GM12892 (cell line): ENCODE data around the gene NRM.

Experiments
- DNase-seq: peaks from one replicate; pipeline ENCODE4 v3.0.0; 2011; ENCODE audit not compliant: insufficient read length
- FAIRE-seq: peaks from 2 replicates; lab custom pipeline; 2011; peaks lifted over from hg19 to GRCh38; lab: Jason Lieb, UNC
- POLR2A ChIP-seq: IDR thresholded peaks from 2 replicates; pipeline ENCODE4 v1.6.1; 2011; ENCODE audit warnings: low read depth, low read length, control low read depth
- POLR2AphosphoS5 ChIP-seq: IDR thresholded peaks from 2 replicates; pipeline ENCODE4 v1.6.1; 2011; ENCODE audit warnings: low read depth, low read length, control low read depth
- TAF1 ChIP-seq: IDR thresholded peaks from 2 replicates; pipeline ENCODE4 v1.6.1; 2011; ENCODE audit warnings: low read depth, mild to moderate bottlenecking, control low read depth, low read length, borderline replicate concordance

NRM gene

DNA sequence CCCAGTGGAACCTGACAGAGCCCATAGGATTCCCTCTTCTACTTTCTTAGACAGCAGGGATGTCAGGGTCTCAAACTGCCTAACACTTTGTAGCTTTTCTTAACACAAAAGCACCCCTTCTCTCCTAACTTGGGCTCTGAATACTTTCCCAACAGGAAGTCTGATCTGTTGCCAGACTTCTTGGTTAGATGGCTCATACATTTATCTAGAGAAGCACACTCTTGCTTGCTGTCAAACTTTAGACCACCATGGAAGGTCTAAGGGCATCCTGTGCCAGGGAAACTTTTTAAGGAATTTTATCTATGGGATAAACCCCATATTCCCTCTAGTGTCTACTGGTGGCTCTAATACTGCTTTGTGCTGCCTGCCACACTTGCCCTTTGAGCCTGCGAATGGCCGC lies 47.1 kb downstream of the NRM start:
- TF ChIP-seq POLR2A (no peak), POLR2AphosphoS5 (no peak), TAF1 (no peak)
- FAIRE-seq, result no peak

DNA sequence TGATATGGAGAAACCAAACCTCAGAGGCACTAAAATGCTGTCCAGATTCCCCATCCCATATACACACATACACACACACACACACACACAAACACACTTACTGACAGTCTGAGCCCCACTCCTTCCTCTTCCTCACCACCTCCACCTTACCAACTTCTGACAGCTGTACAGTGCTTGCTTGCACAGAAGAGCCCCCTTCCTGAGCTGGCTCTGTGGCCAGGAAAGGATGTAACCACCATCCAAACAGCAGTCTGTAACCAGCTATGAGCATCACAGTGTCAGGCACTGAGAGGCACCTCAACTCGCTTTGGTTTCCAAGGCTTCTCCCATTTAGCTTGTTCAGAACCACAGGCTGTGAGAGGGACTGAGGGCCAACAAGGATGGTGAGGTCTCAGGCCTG lies 49.7 kb downstream of the NRM start:
- TF ChIP-seq POLR2AphosphoS5 (no peak), POLR2A (no peak)
- FAIRE-seq (no peak), DNase-seq (no peak)

More for the DNA sequence above, 47.1 kb downstream of the NRM start:
- DNase-seq, result no peak

DNA sequence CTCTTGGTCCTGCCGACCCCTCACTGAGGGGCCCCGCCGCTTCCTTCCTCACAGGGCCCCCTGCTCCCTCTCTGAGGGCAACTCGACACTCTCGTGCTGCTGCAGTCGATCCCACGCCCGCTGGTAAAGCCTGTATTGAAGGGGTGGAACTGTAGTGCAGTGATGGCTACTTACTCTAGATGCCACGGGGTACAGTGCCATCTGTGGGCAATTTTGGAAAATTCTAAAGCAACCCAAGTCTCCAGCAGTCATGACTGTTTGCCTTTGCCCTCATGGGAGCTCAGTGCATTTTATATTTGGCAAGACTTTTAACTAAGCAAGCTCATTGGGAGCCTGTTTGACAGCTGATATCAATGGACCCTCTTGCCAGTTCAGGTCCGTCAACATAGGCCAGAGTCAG lies 50.3 kb downstream of the NRM start:
- no peak for TF ChIP-seq POLR2A
- TF ChIP-seq TAF1, result no peak
- DNase-seq, result no peak
- no peak for FAIRE-seq
